Subcutaneous abdominal adipose tissue (tissue), 5 donors: Measurements from ENCODE around the gene CCDC174.

Source experiments
- H3K27ac ChIP-seq: one replicate; pipeline ENCODE4 v1.7.0; 2013; ENCODE audit warnings: low read depth, mild to moderate bottlenecking, inconsistent platforms, low read length, moderate library complexity
- H3K27me3 ChIP-seq, 5 donors: one replicate each; pipeline ENCODE4 v1.7.0; 2013; ENCODE audit warnings: low read length in 5 of 5, inconsistent platforms in 1 of 5; ENCODE audit not compliant: control insufficient read depth in 5 of 5, insufficient read depth in 4 of 5
- H3K36me3 ChIP-seq, 5 donors: one replicate each; pipeline ENCODE4 v1.7.0; 2013; ENCODE audit warnings: low read length in 5 of 5; ENCODE audit not compliant: control insufficient read depth in 5 of 5, insufficient read depth in 5 of 5
- H3K4me1 ChIP-seq, 5 donors: one replicate each; pipeline ENCODE4 v1.7.0; 2013; ENCODE audit warnings: low read length in 5 of 5, mild to moderate bottlenecking in 3 of 5, moderate library complexity in 1 of 5; ENCODE audit not compliant: control insufficient read depth in 5 of 5, insufficient read depth in 5 of 5
- H3K4me3 ChIP-seq, 5 donors: one replicate each; pipeline ENCODE4 v1.7.0; 2013; ENCODE audit warnings: low read length in 5 of 5, low read depth in 1 of 5
- H3K9ac ChIP-seq, 5 donors: one replicate each; pipeline ENCODE4 v1.7.0; 2013; ENCODE audit warnings: low read length in 5 of 5, mild to moderate bottlenecking in 4 of 5, moderate library complexity in 3 of 5
- H3K9me3 ChIP-seq, 5 donors: one replicate each; pipeline ENCODE4 v1.7.0; 2013; ENCODE audit warnings: low read length in 5 of 5; ENCODE audit not compliant: control insufficient read depth in 5 of 5
- donor health status: healthy.
- donor health status: healthy.
- donor health status: healthy.
- donor health status: healthy.
- donor health status: healthy.

The CCDC174 gene

DNA sequence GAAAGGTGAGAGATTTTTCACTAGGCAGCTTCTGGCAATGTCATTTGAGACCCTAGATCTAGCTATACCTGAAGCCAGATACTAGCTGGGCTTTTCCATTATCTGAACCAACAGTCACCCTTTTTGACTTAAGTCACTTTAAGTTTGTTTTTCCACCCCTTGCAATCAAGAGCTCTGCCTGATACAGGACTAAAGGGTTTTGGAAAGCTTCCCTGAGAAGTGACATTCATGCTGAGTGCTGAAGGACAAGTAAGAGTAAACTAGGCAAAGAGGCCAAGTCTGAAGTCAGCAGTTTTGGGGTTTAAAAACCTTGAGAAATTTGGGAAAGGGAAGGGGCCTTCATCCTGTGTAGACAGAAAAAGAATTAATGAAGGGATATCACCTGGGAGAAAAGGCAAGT, 27.1 kb upstream of the CCDC174 start:
- Histone ChIP-seq H3K4me3 (no peak overlapping the region), H3K4me1 (no peaks in the 10 kb centered on the region), H3K27ac (no peak overlapping the region), H3K9me3 (peaks cover 0 to 8% (median 3%) of the 10 kb centered on the region in 5 donors), H3K27me3 (peaks cover 0 to 6% (median 5%) of the 10 kb centered on the region in 5 donors), H3K9ac (no peak overlapping the region), H3K36me3 (no peaks in the 10 kb centered on the region)

DNA sequence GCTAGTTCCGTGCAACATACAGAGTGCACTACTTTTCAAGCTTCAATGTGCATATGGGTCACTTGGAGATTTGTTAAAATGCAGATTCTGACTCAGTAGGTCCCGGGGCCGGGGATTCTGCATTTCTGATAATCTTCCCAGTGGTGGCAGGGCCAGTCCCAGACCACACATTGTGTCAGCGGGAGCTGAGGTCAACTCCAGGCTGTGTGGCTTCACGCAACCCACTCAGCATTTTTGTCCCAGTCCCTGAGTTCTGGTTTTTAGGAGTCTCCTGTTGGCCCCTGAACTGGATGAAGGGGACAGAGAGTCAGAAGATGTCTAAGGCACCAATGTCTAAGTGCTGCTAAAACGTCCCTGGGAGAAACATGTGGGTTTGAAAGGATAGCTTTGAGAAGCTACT, 26.1 kb upstream of the CCDC174 start:
- Histone ChIP-seq H3K9me3 (peaks cover 0 to 8% (median 3%) of the 10 kb centered on the region in 5 donors), H3K4me3 (no peak overlapping the region)

DNA sequence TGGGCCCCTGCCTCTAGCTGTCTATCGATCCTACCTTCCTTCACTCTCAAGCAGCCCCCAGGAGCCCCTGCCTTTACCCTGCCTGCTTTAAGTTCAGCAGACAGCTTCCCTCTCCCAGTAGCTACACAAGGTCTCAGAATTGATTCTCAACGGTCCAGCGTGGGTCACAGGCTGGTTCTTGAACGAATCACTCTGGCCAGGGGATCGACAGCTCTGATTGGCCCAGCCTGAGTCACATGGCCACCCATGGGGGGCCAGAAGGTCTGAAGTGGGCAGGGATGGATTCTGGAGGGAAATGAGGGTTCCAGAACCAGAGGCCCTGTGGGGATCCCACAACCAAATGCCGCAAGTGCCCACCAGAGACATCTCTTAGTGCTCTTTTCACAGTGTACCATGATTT, 23.7 kb upstream of the CCDC174 start:
- Histone ChIP-seq H3K9me3 (peaks cover 0 to 8% (median 3%) of the 10 kb centered on the region in 5 donors), H3K27ac (no peak overlapping the region), H3K9ac (no peak overlapping the region), H3K4me3 (no peak overlapping the region), H3K4me1 (no peaks in the 10 kb centered on the region), H3K36me3 (no peaks in the 10 kb centered on the region), H3K27me3 (peaks cover 0 to 6% (median 5%) of the 10 kb centered on the region in 5 donors)

More for the DNA sequence above, 26.1 kb upstream of the CCDC174 start:
- no peaks in the 10 kb centered on the region for H3K36me3 ChIP-seq
- H3K9ac ChIP-seq, result no peak overlapping the region
- H3K27me3 ChIP-seq, result peaks cover 0 to 6% (median 5%) of the 10 kb centered on the region in 5 donors
- H3K27ac ChIP-seq, result no peak overlapping the region
- no peaks in the 10 kb centered on the region for H3K4me1 ChIP-seq

DNA sequence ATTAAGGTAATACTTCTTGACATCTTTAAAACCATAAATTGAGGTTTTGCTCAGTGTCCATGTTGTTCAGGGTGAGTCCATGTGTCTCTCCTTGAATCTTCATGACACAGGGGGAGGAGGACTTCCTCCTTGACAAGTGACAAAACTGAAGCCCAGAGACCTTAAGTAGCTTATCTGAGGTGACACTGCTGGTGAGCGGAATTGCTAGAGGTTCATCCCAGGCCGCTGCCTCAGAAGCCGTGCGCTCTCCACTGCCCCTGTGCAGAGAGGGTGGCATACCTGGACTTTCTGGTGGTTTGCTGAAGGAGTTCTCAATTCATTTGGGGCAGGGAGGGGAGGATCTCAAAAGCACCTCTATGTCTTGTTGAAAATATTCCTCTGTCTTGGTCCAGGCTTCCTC, 23.2 kb upstream of the CCDC174 start:
- Histone ChIP-seq H3K4me3 (no peak overlapping the region), H3K4me1 (no peaks in the 10 kb centered on the region), H3K27me3 (peaks cover 0 to 6% (median 5%) of the 10 kb centered on the region in 5 donors), H3K9me3 (peaks cover 0 to 8% (median 3%) of the 10 kb centered on the region in 5 donors), H3K9ac (no peak overlapping the region), H3K36me3 (no peaks in the 10 kb centered on the region), H3K27ac (no peak overlapping the region)

DNA sequence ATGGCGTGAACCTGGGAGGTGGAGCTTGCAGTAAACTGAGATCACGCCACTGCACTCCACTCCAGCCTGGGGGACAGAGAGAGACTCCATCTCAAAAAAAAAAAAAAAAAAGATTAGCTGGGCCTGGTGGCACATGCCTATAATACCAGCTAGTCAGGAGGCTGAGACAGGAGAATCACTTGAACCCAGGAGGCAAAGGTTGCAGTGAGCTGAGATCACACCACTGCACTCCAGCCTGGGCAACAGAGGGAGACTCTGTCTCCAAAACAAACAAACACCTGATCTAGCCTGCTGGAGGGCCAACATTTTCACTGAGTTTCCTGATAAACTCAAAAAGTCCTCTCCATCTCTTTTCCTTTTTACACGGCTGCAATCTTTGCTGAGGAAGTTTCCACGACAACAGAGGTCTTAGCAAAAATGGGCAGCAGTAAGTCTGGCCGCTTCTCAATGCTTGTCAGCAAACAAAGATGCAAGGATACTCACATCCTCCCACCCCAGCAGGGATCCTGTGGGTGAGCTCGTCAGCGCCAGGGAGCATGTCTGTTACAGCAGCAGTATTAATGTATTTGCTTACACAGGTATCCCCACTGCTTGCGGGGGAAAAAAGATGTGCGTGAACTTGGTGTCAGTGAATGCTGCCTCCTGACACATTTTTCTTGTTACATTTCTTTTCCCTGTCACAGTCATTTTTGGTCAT, 21.0 kb upstream of the CCDC174 start:
- H3K27ac ChIP-seq, result no peak overlapping the region
- H3K4me3 ChIP-seq, result no peak overlapping the region
- no peaks in the 10 kb centered on the region for H3K36me3 ChIP-seq
- H3K9ac ChIP-seq, result no peak overlapping the region
- H3K4me1 ChIP-seq, result no peaks in the 10 kb centered on the region
- H3K27me3 ChIP-seq, result peaks cover 0 to 10% (median 5%) of the 10 kb centered on the region in 5 donors
- peaks cover 0 to 8% (median 3%) of the 10 kb centered on the region in 5 donors for H3K9me3 ChIP-seq

DNA sequence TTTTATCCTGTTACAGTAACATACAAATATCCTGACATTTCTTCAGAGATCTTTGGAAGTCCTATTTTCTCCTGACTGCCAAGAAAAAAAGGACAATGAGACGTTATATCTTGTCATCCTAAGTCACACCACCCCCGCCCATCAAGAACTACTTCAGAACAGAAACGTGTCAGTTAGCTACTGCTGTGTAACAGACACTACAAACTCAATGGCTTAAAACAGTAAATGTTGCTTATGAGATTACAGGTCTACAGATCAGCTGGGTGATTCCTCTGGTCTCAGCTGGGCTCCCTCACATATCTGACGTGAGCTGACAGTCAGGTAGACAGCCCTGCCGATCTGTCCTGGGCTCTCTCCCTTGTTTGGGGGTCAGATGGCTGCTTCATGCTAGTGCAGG, 20.5 kb upstream of the CCDC174 start:
- no peaks in the 10 kb centered on the region for H3K4me1 ChIP-seq
- peaks cover 0 to 8% (median 3%) of the 10 kb centered on the region in 5 donors for H3K9me3 ChIP-seq
- H3K9ac ChIP-seq, result no peak overlapping the region
- peaks cover 0 to 14% (median 7%) of the 10 kb centered on the region in 5 donors for H3K27me3 ChIP-seq
- no peak overlapping the region for H3K27ac ChIP-seq
- no peaks in the 10 kb centered on the region for H3K36me3 ChIP-seq
- H3K4me3 ChIP-seq, result no peak overlapping the region

DNA sequence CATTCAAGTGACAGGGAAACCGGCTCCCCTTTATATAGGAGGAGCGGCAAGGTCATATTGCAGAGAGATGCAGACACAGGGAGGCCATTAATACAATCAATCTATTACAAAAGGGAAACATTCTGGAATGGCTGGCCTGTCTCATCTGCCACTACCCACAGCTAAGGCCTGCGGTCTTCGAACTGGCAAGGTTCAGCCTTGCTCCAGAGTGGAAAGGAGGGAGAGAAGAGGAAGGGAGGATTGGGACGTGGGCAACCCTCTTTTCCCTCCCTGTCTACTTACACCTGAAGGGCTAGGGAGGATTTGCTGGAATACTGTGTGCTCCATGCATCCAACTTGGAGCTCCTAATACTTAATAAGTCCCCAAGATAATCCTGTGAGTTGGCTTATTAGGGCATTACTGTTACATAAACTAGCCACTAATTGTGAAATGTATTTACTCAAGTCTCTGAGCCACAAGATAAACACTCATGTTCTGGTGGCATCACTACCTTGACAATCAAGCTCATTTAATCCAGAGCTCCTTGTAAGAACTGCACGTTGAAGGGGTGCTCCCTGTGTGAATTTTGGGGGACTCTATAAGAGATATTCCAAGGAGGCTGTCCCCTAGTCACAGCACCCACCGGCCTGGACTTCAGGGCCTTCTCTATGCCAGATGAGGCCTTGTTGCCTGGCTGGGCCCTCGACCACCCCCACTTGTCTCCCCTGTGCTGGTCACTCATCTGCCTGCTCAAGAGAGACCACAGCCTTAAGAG, 19.7 kb upstream of the CCDC174 start:
- H3K36me3 ChIP-seq, result no peaks in the 10 kb centered on the region
- H3K27ac ChIP-seq, result no peak overlapping the region
- H3K4me3 ChIP-seq, result no peak overlapping the region
- H3K9ac ChIP-seq, result no peak overlapping the region
- H3K27me3 ChIP-seq, result peaks cover 4 to 17% (median 13%) of the 10 kb centered on the region in 5 donors
- peaks cover 0 to 8% (median 3%) of the 10 kb centered on the region in 5 donors for H3K9me3 ChIP-seq
- H3K4me1 ChIP-seq, result no peaks in the 10 kb centered on the region

DNA sequence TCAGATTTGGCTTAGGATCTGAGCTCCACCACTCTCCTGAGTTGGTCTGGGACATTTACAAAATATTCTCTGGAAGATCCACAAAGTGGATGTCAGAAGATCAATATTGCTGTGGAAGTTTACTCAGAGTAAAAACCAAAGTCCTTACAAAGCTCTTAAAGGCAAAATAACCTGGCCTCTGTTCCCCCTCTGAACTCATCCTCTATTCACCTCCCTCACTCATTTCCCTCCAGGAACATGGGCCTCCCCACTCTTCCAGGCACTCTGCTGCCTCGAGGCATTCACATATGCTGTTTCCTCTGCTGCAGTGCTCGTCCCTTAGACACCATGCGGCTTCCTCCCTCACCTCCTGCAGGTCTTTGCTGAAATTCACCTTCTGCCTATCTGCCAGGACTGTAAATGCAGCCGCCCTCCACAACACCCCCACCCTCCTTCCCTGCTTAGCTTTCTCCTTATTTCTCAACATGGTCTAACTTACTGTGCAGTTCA, 19.1 kb upstream of the CCDC174 start:
- Histone ChIP-seq H3K9ac (no peak overlapping the region), H3K27ac (no peak overlapping the region), H3K27me3 (peaks cover 4 to 20% (median 11%) of the 10 kb centered on the region in 5 donors), H3K4me1 (no peaks in the 10 kb centered on the region), H3K9me3 (peaks cover 0 to 8% (median 3%) of the 10 kb centered on the region in 5 donors), H3K36me3 (no peaks in the 10 kb centered on the region), H3K4me3 (no peak overlapping the region)

DNA sequence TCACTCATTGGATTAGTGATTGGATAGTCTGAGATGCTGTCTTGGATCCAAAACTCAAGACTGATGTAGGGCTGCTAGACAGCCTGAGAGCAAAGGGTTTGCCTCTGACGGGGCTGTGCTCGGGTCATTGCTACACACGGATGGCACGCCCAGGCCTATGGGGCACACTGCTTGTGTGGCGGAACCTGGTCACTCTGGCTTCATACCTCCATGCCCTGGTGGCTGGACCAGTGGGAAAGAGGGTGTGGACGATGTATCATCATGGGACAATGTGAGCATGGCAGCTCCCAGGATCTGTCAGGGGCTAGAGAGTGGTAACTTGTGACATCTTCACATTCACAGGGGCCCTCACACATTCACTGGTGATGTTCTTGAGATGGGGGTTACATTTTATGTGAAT, 18.1 kb upstream of the CCDC174 start:
- Histone ChIP-seq H3K9me3 (peaks cover 0 to 5% (median 2%) of the 10 kb centered on the region in 5 donors), H3K4me3 (no peak overlapping the region), H3K36me3 (no peaks in the 10 kb centered on the region), H3K27me3 (peaks cover 7 to 17% (median 10%) of the 10 kb centered on the region in 5 donors), H3K27ac (no peak overlapping the region), H3K9ac (no peak overlapping the region), H3K4me1 (no peaks in the 10 kb centered on the region)

DNA sequence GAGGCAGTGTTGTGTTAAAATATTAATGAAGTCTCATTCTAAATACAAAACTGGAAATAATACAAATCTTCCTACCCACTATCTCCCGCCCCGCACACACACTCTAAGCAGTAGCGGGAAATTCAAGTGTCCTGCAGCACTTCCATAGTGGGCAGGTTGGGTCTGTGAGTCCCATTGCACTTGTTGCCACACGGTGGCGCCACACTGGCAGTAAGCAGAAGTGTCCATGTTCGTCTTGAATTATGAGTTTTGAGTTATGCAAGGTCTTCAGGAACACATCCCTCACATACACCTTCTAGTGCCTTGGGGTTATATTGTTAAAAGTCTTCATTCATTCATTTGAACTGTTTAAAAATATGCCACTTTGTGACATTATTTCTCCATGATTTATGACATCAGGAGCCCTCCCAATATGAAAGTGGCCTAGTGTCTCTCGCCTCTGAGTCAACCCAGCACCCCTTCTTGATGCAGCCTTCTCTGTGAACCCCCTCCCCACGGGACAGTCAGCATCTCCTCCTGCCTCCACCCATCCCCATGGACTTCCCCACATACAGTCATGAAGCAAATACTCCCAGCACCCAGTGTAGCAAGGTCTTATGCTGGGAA, 17.6 kb upstream of the CCDC174 start:
- no peaks in the 10 kb centered on the region for H3K4me1 ChIP-seq
- no peaks in the 10 kb centered on the region for H3K36me3 ChIP-seq
- H3K9ac ChIP-seq, result no peak overlapping the region
- no peak overlapping the region for H3K27ac ChIP-seq
- H3K27me3 ChIP-seq, result peaks cover 7 to 17% (median 11%) of the 10 kb centered on the region in 5 donors
- H3K9me3 ChIP-seq, result no peaks in the 10 kb centered on the region
- no peak overlapping the region for H3K4me3 ChIP-seq
